H7 (cell line): ENCODE data around the gene CA7. TPM values are rescaled to one million over a fixed set of nuclear protein-coding genes. Genes with fewer than 3 reads are reported as not detected.

ENCODE experiments used
- DNase-seq: peaks from one replicate; pipeline ENCODE4 v3.0.0; 2012
- H3K27me3 ChIP-seq: 2 replicates; pipeline ENCODE4 v1.6.0; 2011; ENCODE audit warnings: mild to moderate bottlenecking, low read length; ENCODE audit not compliant: control insufficient read depth, insufficient read depth
- H3K36me3 ChIP-seq: replicated peaks from 2 replicates; pipeline ENCODE4 v1.5.1; 2011; ENCODE audit warnings: low read length; ENCODE audit not compliant: control insufficient read depth, insufficient read depth
- H3K4me3 ChIP-seq: 2 replicates; pipeline ENCODE4 v1.5.1; 2011; ENCODE audit warnings: low read depth, mild to moderate bottlenecking, control low read depth, low read length, moderate library complexity; ENCODE audit not compliant: insufficient read depth
- total RNA-seq: library from RNA; depleted of rRNA; stranded (reverse); fragments of >200 nt; shearing (Covaris generic); gene quantifications from 2 replicates; pipeline ENCODE4 v1.2.3, GENCODE V29; 2014

CA7 gene
- total RNA-seq, 1 experiment from 2014 or later: 0.48 TPM

GRCh38 chr16:66834746-66835145 lies 9.5 kb upstream of the CA7 start:
- DNase-seq: no peak
- no peak overlapping the region for H3K4me3 ChIP-seq
- H3K36me3 ChIP-seq: no peaks in the 10 kb centered on the region

GRCh38 chr16:66840883-66841282 lies 3.3 kb upstream of the CA7 start:
- Histone ChIP-seq H3K36me3 (no peaks in the 10 kb centered on the region), H3K4me3 (no peak overlapping the region), H3K27me3 (peaks cover 36% of the 10 kb centered on the region)
- no peak for DNase-seq

More at GRCh38 chr16:66834746-66835145, 9.5 kb upstream of the CA7 start:
- H3K27me3 ChIP-seq: peaks cover 2% of the 10 kb centered on the region; the same call in 1 of the 2 replicates

DNA sequence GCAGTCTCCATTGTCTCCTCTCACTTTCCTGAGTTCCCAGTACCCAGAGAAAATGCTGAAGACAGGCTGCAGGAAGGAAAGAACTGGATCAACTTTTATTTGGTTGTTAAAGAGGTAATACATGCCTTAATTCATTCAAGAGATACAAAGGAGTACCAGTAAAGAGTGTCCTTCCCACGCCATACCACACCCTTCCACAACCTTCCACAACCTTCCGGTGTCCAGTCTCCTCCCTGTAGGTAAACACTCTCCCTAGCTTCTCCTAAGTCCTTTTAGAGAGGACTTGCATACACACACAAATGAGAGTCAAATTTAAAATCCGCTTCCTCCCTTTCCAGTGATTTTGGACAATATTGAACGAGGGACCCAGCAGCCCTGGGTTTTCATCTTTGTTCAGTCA lies 2.8 kb upstream of the CA7 start:
- DNase-seq: no peak
- no peak overlapping the region for H3K4me3 ChIP-seq
- no peaks in the 10 kb centered on the region for H3K36me3 ChIP-seq
- H3K27me3 ChIP-seq: peaks cover 41% of the 10 kb centered on the region

DNA sequence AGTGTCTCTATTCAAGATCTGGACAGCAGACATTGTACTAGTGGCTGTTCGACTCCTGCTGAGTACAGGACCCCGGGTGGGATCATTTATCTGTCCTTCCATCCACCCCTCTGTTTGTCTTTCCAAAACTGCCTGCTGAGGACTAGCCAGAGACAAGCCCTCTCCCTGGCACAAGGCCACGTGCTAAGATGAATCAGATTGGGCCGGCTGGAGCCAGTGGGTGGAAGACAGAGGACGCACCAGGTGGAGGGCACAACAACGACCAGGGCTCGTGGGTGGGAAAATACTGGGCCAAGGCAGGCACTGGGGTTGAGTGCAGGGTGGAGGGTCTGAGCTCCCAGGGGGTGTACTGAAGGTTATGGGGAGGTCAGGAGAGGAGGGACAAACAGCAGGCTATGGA lies 1.4 kb upstream of the CA7 start:
- no peak for DNase-seq
- peaks cover 51% of the 10 kb centered on the region for H3K27me3 ChIP-seq
- H3K4me3 ChIP-seq: no peak overlapping the region
- H3K36me3 ChIP-seq: no peaks in the 10 kb centered on the region

GRCh38 chr16:66843191-66843590 lies 1.0 kb upstream of the CA7 start:
- H3K4me3 ChIP-seq: no peak overlapping the region
- H3K36me3 ChIP-seq: no peaks in the 10 kb centered on the region
- peak; percentile 39 for DNase-seq
- peaks cover 51% of the 10 kb centered on the region for H3K27me3 ChIP-seq

- DNase-seq: no peak
- H3K27me3 ChIP-seq: peaks cover 51% of the 10 kb centered on the region
- H3K36me3 ChIP-seq: no peaks in the 10 kb centered on the region
- H3K4me3 ChIP-seq: peak overlapping the region; percentile 66
These were observed 239 bp upstream of the CA7 start for GRCh38 chr16:66844009-66844341.

GRCh38 chr16:66845080-66845410 lies 831 bp downstream of the CA7 start:
- DNase-seq: peak; percentile 47
- Histone ChIP-seq H3K4me3 (peak overlapping the region; percentile 66), H3K36me3 (no peaks in the 10 kb centered on the region), H3K27me3 (peaks cover 51% of the 10 kb centered on the region)

GRCh38 chr16:66845791-66846221 lies 1.6 kb downstream of the CA7 start:
- peak; percentile 51 for DNase-seq
- no peaks in the 10 kb centered on the region for H3K36me3 ChIP-seq
- H3K4me3 ChIP-seq: no peak overlapping the region
- peaks cover 51% of the 10 kb centered on the region for H3K27me3 ChIP-seq

DNA sequence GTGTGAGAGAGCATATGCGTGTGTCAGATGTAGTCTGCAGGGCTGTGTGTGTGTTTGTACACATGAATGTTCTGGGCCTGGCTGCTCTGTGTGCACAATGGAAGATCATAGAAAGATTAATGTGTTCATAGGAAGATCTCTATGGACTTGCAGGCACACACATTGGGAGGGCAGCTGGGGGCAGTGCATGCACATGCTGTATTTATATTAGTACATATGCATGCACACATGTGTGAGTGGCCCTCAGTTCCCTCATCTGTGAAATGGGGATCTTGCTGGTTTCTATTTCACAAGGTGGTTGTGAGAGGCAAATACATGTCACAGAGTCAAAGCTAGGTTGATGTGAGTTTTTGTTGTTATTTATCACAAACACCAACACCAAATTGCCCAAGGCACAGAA lies 2.1 kb downstream of the CA7 start:
- no peaks in the 10 kb centered on the region for H3K36me3 ChIP-seq
- H3K27me3 ChIP-seq: peaks cover 51% of the 10 kb centered on the region
- DNase-seq: no peak
- no peak overlapping the region for H3K4me3 ChIP-seq

DNA sequence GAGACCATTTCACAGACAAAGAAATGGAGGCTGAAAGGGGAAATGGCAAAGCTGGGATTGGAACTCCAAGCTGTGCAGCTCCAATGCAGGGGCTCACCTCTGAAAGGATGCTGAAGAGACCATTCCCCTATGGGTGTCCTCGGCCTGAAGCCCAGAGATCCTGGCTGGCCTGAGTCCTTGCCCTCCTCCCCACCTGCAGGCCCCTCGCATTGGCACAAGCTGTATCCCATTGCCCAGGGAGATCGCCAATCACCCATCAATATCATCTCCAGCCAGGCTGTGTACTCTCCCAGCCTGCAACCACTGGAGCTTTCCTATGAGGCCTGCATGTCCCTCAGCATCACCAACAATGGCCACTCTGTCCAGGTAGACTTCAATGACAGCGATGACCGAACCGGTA lies 2.6 kb downstream of the CA7 start:
- H3K27me3 ChIP-seq: peaks cover 51% of the 10 kb centered on the region
- no peaks in the 10 kb centered on the region for H3K36me3 ChIP-seq
- DNase-seq: no peak
- no peak overlapping the region for H3K4me3 ChIP-seq

- Histone ChIP-seq H3K4me3 (no peak overlapping the region), H3K27me3 (peaks cover 47% of the 10 kb centered on the region), H3K36me3 (no peaks in the 10 kb centered on the region)
- DNase-seq: no peak
These were observed 3.4 kb downstream of the CA7 start for GRCh38 chr16:66847533-66848067.

DNA sequence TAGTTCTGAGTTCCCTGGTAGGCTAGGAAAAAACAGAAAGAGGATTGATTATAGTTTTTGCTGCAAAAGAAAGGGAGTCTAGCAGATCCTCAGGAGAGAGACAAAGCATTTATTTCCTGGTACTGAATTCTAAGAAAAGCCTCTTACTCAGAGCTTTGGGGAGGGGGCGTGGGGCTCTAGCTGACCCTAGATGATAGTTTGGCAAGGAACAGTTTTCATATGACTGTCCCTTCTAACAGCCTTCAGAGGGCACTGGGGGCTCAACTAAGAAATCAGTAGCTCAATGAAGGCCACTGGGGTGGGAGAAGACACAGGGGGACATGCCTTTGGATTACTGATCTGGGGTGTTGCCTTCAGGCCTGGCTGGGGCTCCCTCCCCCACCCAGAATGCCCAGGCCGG lies 4.0 kb downstream of the CA7 start:
- DNase-seq: peak; percentile 9
- Histone ChIP-seq H3K27me3 (peaks cover 42% of the 10 kb centered on the region), H3K36me3 (no peaks in the 10 kb centered on the region), H3K4me3 (no peak overlapping the region)

DNA sequence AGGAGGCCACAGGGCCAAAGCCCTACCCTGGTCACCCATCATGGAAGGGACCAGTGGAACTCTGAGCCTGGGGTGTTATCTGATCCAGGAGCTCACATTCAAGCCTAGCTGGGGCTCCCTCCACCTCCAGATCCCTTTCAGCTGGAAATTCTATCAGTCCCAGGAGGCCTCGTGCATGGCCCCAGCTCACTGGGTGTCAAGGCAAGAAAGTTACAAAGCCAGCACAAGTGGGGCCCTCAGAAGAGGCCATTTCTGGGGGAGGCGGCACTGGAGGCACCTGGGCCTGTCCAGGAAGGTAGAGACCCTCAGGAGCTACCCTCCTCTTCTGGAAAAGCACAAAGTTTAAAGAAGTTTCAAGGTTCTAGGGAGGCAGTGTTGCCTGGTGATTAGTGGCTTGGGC lies 4.8 kb downstream of the CA7 start:
- DNase-seq: peak; percentile 31
- H3K36me3 ChIP-seq: no peaks in the 10 kb centered on the region

GRCh38 chr16:66849549-66849948 lies 5.3 kb downstream of the CA7 start:
- Histone ChIP-seq H3K27me3 (peaks cover 28% of the 10 kb centered on the region), H3K36me3 (no peaks in the 10 kb centered on the region), H3K4me3 (no peak overlapping the region)
- DNase-seq: peak; percentile 65

More for the DNA sequence above, 4.8 kb downstream of the CA7 start:
- H3K4me3 ChIP-seq: no peak overlapping the region
- peaks cover 33% of the 10 kb centered on the region for H3K27me3 ChIP-seq

DNA sequence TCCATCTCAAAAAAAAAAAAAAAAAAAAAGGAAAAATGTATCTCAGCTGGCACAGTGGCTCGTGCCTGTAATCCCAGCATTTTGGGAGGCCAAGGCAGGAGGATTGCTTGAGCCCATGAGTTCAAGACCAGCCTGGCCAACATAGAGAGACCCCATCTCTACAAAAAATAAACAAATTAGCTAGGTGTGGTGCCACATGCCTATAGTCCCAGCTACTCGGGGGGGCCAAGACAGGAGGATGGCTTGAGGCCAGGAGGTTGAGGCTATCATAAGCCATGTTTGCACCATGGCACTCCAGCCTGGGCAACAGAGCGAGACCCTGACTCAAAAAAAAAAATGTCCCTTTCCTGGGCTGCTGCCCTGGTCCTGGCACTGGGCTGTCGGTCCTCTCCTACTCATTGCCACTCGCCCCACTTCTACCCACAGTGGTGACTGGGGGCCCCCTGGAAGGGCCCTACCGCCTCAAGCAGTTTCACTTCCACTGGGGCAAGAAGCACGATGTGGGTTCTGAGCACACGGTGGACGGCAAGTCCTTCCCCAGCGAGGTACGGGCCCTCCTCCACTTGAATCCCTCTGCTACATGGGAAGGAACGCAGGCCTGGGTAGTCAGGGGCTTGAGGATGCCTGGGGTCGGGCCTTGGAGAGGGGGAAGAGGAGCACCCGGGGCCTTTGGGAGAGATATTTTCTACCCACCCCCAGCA lies 6.1 kb downstream of the CA7 start:
- Histone ChIP-seq H3K36me3 (no peaks in the 10 kb centered on the region), H3K27me3 (peaks cover 21% of the 10 kb centered on the region), H3K4me3 (no peak overlapping the region)
- no peak for DNase-seq
